Loucy (cell line): ENCODE data around the gene CLINT1.

ENCODE experiments used
- EZH2phosphoT487 ChIP-seq: fragments of 200-600 bp; IDR thresholded peaks from 2 replicates; pipeline ENCODE4 v1.6.1; 2018; ENCODE audit warnings: antibody characterized with exemption, mild to moderate bottlenecking, moderate library complexity, borderline replicate concordance
- TF ChIP-seq, protein P1 (sequence below): fragments of 200-600 bp; sonication (generic); conservative IDR thresholded peaks from 2 replicates; pipeline ENCODE4 v1.5.1; 2014; ENCODE audit warnings: mild to moderate bottlenecking, antibody characterized with exemption, low read length

DNA sequence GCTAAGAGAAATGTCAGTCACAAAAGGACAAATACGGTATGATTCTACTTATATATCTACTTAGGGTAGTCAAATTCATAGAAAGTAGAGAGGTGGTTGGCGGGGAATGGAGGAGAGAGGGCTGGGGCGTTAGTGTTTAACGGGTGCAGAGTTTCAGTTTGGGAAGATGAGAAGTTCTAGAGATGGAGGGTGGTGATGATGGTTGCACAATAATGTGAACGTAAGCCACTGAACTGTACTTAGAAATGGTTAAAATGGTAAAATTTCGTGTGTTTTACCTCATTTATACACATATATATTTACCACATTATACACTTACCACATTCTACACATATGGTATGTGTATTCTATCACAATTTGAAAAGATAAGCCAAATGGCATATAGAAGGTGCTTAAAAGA lies 79.7 kb downstream of the CLINT1 start:
- TF ChIP-seq, protein P1, sequence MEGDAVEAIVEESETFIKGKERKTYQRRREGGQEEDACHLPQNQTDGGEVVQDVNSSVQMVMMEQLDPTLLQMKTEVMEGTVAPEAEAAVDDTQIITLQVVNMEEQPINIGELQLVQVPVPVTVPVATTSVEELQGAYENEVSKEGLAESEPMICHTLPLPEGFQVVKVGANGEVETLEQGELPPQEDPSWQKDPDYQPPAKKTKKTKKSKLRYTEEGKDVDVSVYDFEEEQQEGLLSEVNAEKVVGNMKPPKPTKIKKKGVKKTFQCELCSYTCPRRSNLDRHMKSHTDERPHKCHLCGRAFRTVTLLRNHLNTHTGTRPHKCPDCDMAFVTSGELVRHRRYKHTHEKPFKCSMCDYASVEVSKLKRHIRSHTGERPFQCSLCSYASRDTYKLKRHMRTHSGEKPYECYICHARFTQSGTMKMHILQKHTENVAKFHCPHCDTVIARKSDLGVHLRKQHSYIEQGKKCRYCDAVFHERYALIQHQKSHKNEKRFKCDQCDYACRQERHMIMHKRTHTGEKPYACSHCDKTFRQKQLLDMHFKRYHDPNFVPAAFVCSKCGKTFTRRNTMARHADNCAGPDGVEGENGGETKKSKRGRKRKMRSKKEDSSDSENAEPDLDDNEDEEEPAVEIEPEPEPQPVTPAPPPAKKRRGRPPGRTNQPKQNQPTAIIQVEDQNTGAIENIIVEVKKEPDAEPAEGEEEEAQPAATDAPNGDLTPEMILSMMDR = no peak
- TF ChIP-seq EZH2phosphoT487 = no peak
